Natural killer cell (primary cell): Measurements from ENCODE around the gene KCNH3. TPM values are rescaled to one million over a fixed set of nuclear protein-coding genes. Genes with fewer than 3 reads are reported as not detected.

ENCODE experiments used
- ATAC-seq, 3 donors: fragments of 150-1000 bp in 2 of 3; fragments of 200-7000 bp in 1 of 3; cut with Tn5 transposase; 1 replicate in 1 of 3; 2 replicates in 2 of 3; pipeline ENCODE4 v1.10.0; 2021; ENCODE audit warnings: mild to moderate bottlenecking in 2 of 3, moderate library complexity in 2 of 3
- DNase-seq, 2 donors: peaks; one replicate each; pipeline versions ENCODE4 v3.0.0 to v3.0.0-alpha.2; 2013 to 2021; ENCODE audit warnings: mixed read lengths in 1 of 2
- H3K27ac ChIP-seq: one replicate; pipeline ENCODE4 v1.5.1; 2013; ENCODE audit warnings: mild to moderate bottlenecking, low read length
- H3K27me3 ChIP-seq: one replicate; pipeline ENCODE4 v1.6.1; 2013; ENCODE audit warnings: low read length; ENCODE audit not compliant: control insufficient read depth, insufficient read depth
- H3K36me3 ChIP-seq: one replicate; pipeline ENCODE4 v1.6.1; 2013; ENCODE audit warnings: low read length; ENCODE audit not compliant: control insufficient read depth, insufficient read depth
- H3K4me1 ChIP-seq: one replicate; pipeline ENCODE4 v1.6.1; 2013; ENCODE audit warnings: low read length; ENCODE audit not compliant: control insufficient read depth, insufficient read depth
- H3K4me3 ChIP-seq: one replicate; pipeline ENCODE4 v1.5.1; 2013; ENCODE audit warnings: low read length
- H3K9me3 ChIP-seq: one replicate; pipeline ENCODE4 v1.6.1; 2013; ENCODE audit warnings: low read length; ENCODE audit not compliant: control insufficient read depth, insufficient read depth
- H3K27ac Mint-ChIP-seq, 2 donors: one replicate each; pipeline ENCODE4 v1.8.0; 2022; ENCODE audit warnings: mild to moderate bottlenecking in 2 of 2, mixed read lengths in 2 of 2, moderate library complexity in 1 of 2
- H3K27me3 Mint-ChIP-seq, 2 donors: one replicate each; pipeline ENCODE4 v1.8.0; 2022; ENCODE audit warnings: low read depth in 2 of 2, mixed read lengths in 2 of 2
- H3K36me3 Mint-ChIP-seq: one replicate; pipeline ENCODE4 v1.8.0; 2022; ENCODE audit warnings: mixed read lengths
- H3K4me1 Mint-ChIP-seq, 2 donors: one replicate each; pipeline ENCODE4 v1.8.0; 2022; ENCODE audit warnings: mixed read lengths in 2 of 2
- H3K4me3 Mint-ChIP-seq: one replicate; pipeline ENCODE4 v1.8.0; 2022; ENCODE audit warnings: mild to moderate bottlenecking, moderate library complexity, mixed read lengths
- H3K9me3 Mint-ChIP-seq, 2 donors: one replicate each; pipeline ENCODE4 v1.8.0; 2022; ENCODE audit warnings: mixed read lengths in 2 of 2
- CTCF ChIP-seq: fragments of 200-600 bp; IDR thresholded peaks from one replicate; pipeline ENCODE4 v1.8.0; 2022; ENCODE audit warnings: antibody characterized with exemption
- WGBS: methylation state at CpG from one replicate; pipeline ENCODE4 v1.1.7; 2013; ENCODE audit warnings: missing lambda C conversion rate; ENCODE audit not compliant: insufficient coverage; 5-methylcytosine and 5-hydroxymethylcytosine counted together
- intact Hi-C: fragments of 100-400 bp; cut with micrococcal nuclease; formaldehyde crosslinking; loops from one replicate; pipeline ENCODE4 v1.14.2; 2022
- total RNA-seq, 4 donors: library from RNA; stranded (reverse); fragments of 120-200 nt in 1 of 4; gene quantifications; one replicate each; pipeline versions ENCODE4 v1.2.3 to v1.2.4, GENCODE V29; 2013 to 2022

KCNH3 gene
- total RNA-seq, 3 donors from 2014 or later (not counting 1 experiment from before 2014, with no cell fraction given): 1.2 to 1.7 (median 1.6) TPM

DNA sequence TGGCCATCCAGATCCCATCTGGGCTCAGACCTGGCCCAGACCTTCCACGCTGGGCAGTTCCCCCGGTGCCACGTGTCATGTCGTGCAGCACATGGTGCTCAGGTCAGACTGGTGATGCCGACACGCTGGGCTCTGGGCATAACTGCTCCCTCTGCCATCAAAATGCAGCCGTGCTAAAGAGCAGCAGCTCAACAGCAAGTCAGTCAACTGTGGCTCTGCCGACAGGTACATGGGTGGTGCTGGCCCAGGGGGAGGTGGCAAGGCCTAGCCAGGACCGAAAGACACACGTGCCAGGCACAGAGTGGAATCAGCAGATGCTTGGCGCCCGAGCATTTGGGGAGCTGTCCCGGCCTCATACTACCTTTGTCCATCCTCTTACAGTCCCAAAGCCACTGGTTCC lies 27.5 kb downstream of the KCNH3 start:
- intact Hi-C loops: no loop called here
- no peak overlapping the region for H3K27ac Mint-ChIP-seq
- no peaks in the 10 kb centered on the region for H3K9me3 ChIP-seq

DNA sequence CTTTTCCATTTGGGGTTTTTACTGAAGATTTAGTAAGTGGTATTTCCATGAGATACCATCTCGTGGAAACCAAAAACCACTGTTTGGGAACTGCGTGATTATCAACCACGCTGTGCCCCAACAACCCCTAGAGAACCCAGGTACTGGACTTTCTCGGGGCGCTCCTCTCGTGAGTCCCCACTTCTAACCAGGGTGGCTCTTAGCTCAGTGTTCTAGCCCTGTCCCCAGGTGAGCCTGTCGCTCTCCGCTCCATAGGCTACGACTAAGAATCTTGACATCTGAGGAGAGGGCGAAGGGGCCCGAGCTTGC lies 28.4 kb downstream of the KCNH3 start:
- intact Hi-C loops: no loop called here
- 2% methylated on average over 11 of the region's 11 CpGs for WGBS
- H3K36me3 Mint-ChIP-seq: peaks cover 6% of the 10 kb centered on the region
- H3K9me3 Mint-ChIP-seq: no peaks in the 10 kb centered on the region
- Histone ChIP-seq H3K27ac (peak overlapping the region; percentile 95), H3K27me3 (no peaks in the 10 kb centered on the region), H3K4me1 (peaks cover 55% of the 10 kb centered on the region), H3K4me3 (peak overlapping the region; percentile 85), H3K9me3 (no peaks in the 10 kb centered on the region), H3K36me3 (peaks cover 24% of the 10 kb centered on the region)
- no peak for DNase-seq
- peak overlapping the region; percentile 100 for H3K4me3 Mint-ChIP-seq
- no peaks in the 10 kb centered on the region for H3K27me3 Mint-ChIP-seq
- peaks cover 57 to 58% of the 10 kb centered on the region in 2 donors for H3K4me1 Mint-ChIP-seq
- TF ChIP-seq CTCF: no peak
- ATAC-seq: peak in 2 of 3 donors; percentile 5 to 17
- peak overlapping the region; percentile 97 to 99 for H3K27ac Mint-ChIP-seq

More for the DNA sequence above, 27.5 kb downstream of the KCNH3 start:
- Mint-ChIP-seq H3K27me3 (no peaks in the 10 kb centered on the region), H3K4me3 (no peak overlapping the region), H3K9me3 (no peaks in the 10 kb centered on the region), H3K4me1 (peaks cover 57 to 60% of the 10 kb centered on the region in 2 donors), H3K36me3 (peaks cover 11% of the 10 kb centered on the region)
- no peaks in the 10 kb centered on the region for H3K27me3 ChIP-seq
- WGBS: 97% methylated on average over 13 of the region's 13 CpGs
- TF ChIP-seq CTCF: no peak
- ATAC-seq: no peak
- peaks cover 31% of the 10 kb centered on the region for H3K36me3 ChIP-seq
- H3K4me1 ChIP-seq: peaks cover 55% of the 10 kb centered on the region
- H3K27ac ChIP-seq: no peak overlapping the region
- no peak overlapping the region for H3K4me3 ChIP-seq
- DNase-seq: no peak

DNA sequence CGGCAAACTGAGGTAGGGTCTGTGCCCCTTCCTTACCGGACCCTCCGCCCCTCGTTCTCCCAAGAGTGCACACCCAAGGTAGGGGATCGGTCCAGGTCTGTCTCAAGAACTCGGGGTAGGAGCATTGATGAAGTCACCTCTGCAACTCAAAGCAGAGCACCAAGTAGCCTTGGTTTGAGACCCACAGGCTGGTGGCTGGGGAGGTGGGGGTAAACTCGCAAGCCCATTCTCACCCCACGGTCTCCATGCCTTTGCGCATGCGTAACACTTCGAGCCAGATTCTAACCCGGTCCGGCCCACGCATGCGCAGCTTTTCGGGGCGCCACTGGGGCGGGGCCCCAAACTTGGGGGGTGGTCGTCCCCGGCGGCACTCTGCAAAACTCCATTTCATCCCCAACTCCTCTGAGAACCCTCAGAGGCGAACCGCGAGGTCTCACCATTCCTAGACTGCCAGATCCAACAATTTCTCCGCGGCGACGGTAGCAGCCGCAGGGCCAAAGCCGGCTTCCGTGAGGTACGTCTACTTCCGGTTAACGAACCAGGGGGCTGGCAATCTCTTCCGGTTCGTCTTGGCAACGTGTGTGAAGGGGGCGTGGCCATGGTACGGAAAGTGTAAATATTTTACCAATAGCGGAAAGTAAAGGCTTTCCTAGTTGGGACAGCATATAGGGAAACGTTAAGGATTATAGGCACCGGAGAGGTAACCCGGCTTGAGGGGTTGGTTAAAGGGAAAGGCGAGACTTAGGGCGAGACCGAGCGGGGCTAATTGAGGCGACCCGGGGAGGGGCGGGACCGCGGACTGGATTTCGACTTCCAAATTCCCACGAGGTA lies 29.0 kb downstream of the KCNH3 start, which contains the start of gene MCRS1:
TSS of gene MCRS1 (minus strand) at position 532 of the 831 bp plus-strand sequence. CDS start 1,411 bp downstream, outside the sequence.
- intact Hi-C loops: no loop called here
- Histone ChIP-seq H3K9me3 (no peaks in the 10 kb centered on the region), H3K4me1 (peaks cover 55% of the 10 kb centered on the region), H3K36me3 (peaks cover 18% of the 10 kb centered on the region), H3K27ac (peak within 1 kb of the TSS; percentile 95), H3K27me3 (no peaks in the 10 kb centered on the region), H3K4me3 (peak within 1 kb of the TSS; percentile 85)
- ATAC-seq (peak; percentile 90 to 91 (median 90)), DNase-seq (peak; percentile 83 to 96)
- peak within 1 kb of the TSS; percentile 97 to 99 for H3K27ac Mint-ChIP-seq
- H3K9me3 Mint-ChIP-seq: no peaks in the 10 kb centered on the region
- WGBS: under 1% methylated on average over 54 of the region's 54 CpGs
- TF ChIP-seq CTCF: no peak
- H3K36me3 Mint-ChIP-seq: peaks cover under 1% of the 10 kb centered on the region
- H3K4me1 Mint-ChIP-seq: peaks cover 57 to 58% of the 10 kb centered on the region in 2 donors
- no peaks in the 10 kb centered on the region for H3K27me3 Mint-ChIP-seq
- H3K4me3 Mint-ChIP-seq: peak within 1 kb of the TSS; percentile 100
